Immature natural killer cell (primary cell): ENCODE results near the gene ITGB6. TPM values are rescaled to one million over a fixed set of nuclear protein-coding genes. Genes with fewer than 3 reads are reported as not detected.
A peak's percentile ranks its signal among the peaks of the same experiment; 100 is the strongest.

Experiments used
- DNase-seq, 3 donors: peaks; one replicate each; pipeline ENCODE4 v3.0.0; 2022; ENCODE audit warnings: mixed read lengths in 1 of 3
- H3K27ac Mint-ChIP-seq, 6 donors: one replicate each; pipeline ENCODE4 v1.8.0; 2020; ENCODE audit warnings: mixed read lengths in 6 of 6, mild to moderate bottlenecking in 5 of 6, inconsistent platforms in 4 of 6, moderate library complexity in 3 of 6
- H3K27me3 Mint-ChIP-seq, 3 donors: one replicate each; pipeline ENCODE4 v1.8.0; 2020 to 2021; ENCODE audit warnings: low read depth in 3 of 3, mild to moderate bottlenecking in 3 of 3, mixed read lengths in 3 of 3, moderate library complexity in 3 of 3, inconsistent platforms in 1 of 3
- H3K36me3 Mint-ChIP-seq, 3 donors: one replicate each; pipeline ENCODE4 v1.8.0; 2020; ENCODE audit warnings: mixed read lengths in 3 of 3, inconsistent platforms in 2 of 3, mild to moderate bottlenecking in 2 of 3
- H3K4me1 Mint-ChIP-seq, 2 donors: one replicate each; pipeline ENCODE4 v1.8.0; 2020; ENCODE audit warnings: inconsistent platforms in 2 of 2, mild to moderate bottlenecking in 2 of 2, mixed read lengths in 2 of 2, moderate library complexity in 1 of 2
- H3K4me3 Mint-ChIP-seq, 5 donors: one replicate each; pipeline ENCODE4 v1.8.0; 2020; ENCODE audit warnings: mild to moderate bottlenecking in 5 of 5, mixed read lengths in 5 of 5, inconsistent platforms in 3 of 5, moderate library complexity in 3 of 5
- H3K9me3 Mint-ChIP-seq, 6 donors: one replicate each; pipeline ENCODE4 v1.8.0; 2020; ENCODE audit warnings: mild to moderate bottlenecking in 6 of 6, mixed read lengths in 6 of 6, inconsistent platforms in 4 of 6, moderate library complexity in 3 of 6
- polyA plus RNA-seq, 3 donors: library from polyadenylated mRNA; unstranded; fragments of 300-500 nt; fragmentation: Illumina TruSeq; gene quantifications; one replicate each; pipeline ENCODE4 v1.2.3, GENCODE V29; 2021

ITGB6 gene
- polyA plus RNA-seq, 3 donors from 2014 or later, result not detected

GRCh38 chr2:160064916-160065315 lies 135.2 kb downstream of the ITGB6 start:
- H3K27me3 Mint-ChIP-seq, result peaks cover 7 to 22% (median 15%) of the 10 kb centered on the region in 3 donors

GRCh38 chr2:160063879-160064612 lies 136.0 kb downstream of the ITGB6 start:
- DNase-seq, result no peak
- no peak overlapping the region for H3K4me3 Mint-ChIP-seq
- peaks cover 0 to 2% of the 10 kb centered on the region in 2 donors for H3K4me1 Mint-ChIP-seq
- H3K9me3 Mint-ChIP-seq, result peaks cover 0 to 1% (median 0%) of the 10 kb centered on the region in 6 donors
- H3K27ac Mint-ChIP-seq, result no peak overlapping the region
- H3K36me3 Mint-ChIP-seq, result no peaks in the 10 kb centered on the region
- H3K27me3 Mint-ChIP-seq, result peaks cover 10 to 27% (median 15%) of the 10 kb centered on the region in 3 donors

More at GRCh38 chr2:160064916-160065315, 135.2 kb downstream of the ITGB6 start:
- H3K4me1 Mint-ChIP-seq, result peaks cover 0 to 2% of the 10 kb centered on the region in 2 donors
- H3K27ac Mint-ChIP-seq, result no peak overlapping the region
- H3K36me3 Mint-ChIP-seq, result no peaks in the 10 kb centered on the region
- DNase-seq, result no peak
- H3K4me3 Mint-ChIP-seq, result no peak overlapping the region
- H3K9me3 Mint-ChIP-seq, result peaks cover 0 to 1% (median 0%) of the 10 kb centered on the region in 6 donors

GRCh38 chr2:160063271-160063670 lies 136.8 kb downstream of the ITGB6 start:
- H3K4me3 Mint-ChIP-seq, result peak overlapping the region in 3 of 5 donors; percentile 26 to 60 (median 56)
- no peak for DNase-seq
- peaks cover 0 to 1% (median 0%) of the 10 kb centered on the region in 6 donors for H3K9me3 Mint-ChIP-seq
- no peak overlapping the region for H3K27ac Mint-ChIP-seq
- H3K4me1 Mint-ChIP-seq, result peaks cover 0 to 2% of the 10 kb centered on the region in 2 donors
- peaks cover 10 to 27% (median 17%) of the 10 kb centered on the region in 3 donors for H3K27me3 Mint-ChIP-seq
- H3K36me3 Mint-ChIP-seq, result no peaks in the 10 kb centered on the region

GRCh38 chr2:160062292-160063005 lies 137.6 kb downstream of the ITGB6 start, which contains the start of gene PLA2R1:
Gene PLA2R1 (minus strand): TSS chr2:160062615. CDS start chr2:160062403, 212 bp downstream.
- no peak for DNase-seq
- Mint-ChIP-seq H3K27me3 (peaks cover 10 to 27% (median 20%) of the 10 kb centered on the region in 3 donors), H3K4me3 (peak within 1 kb of the TSS in 4 of 5 donors; percentile 26 to 60 (median 43)), H3K4me1 (peaks cover 0 to 2% of the 10 kb centered on the region in 2 donors), H3K27ac (no peak within 1 kb of the TSS), H3K9me3 (peaks cover 0 to 1% (median 0%) of the 10 kb centered on the region in 6 donors), H3K36me3 (no peaks in the 10 kb centered on the region)

- Mint-ChIP-seq H3K4me3 (no peak overlapping the region), H3K27ac (no peak overlapping the region), H3K27me3 (peaks cover 10 to 27% (median 20%) of the 10 kb centered on the region in 3 donors)
Observed at GRCh38 chr2:160061944-160062291, 138.2 kb downstream of the ITGB6 start.

GRCh38 chr2:160061533-160061932 lies 138.5 kb downstream of the ITGB6 start:
- Mint-ChIP-seq H3K4me3 (peak overlapping the region in 1 of 5 donors; percentile 22), H3K36me3 (no peaks in the 10 kb centered on the region), H3K27ac (no peak overlapping the region), H3K27me3 (peaks cover 10 to 27% (median 22%) of the 10 kb centered on the region in 3 donors), H3K4me1 (peaks cover 0 to 2% of the 10 kb centered on the region in 2 donors), H3K9me3 (peaks cover 0 to 1% (median 0%) of the 10 kb centered on the region in 6 donors)
- no peak for DNase-seq

More at GRCh38 chr2:160061944-160062291, 138.2 kb downstream of the ITGB6 start:
- peaks cover 0 to 2% of the 10 kb centered on the region in 2 donors for H3K4me1 Mint-ChIP-seq
- H3K9me3 Mint-ChIP-seq, result peaks cover 0 to 1% (median 0%) of the 10 kb centered on the region in 6 donors
- H3K36me3 Mint-ChIP-seq, result no peaks in the 10 kb centered on the region
- no peak for DNase-seq

- peaks cover 0 to 1% (median 0%) of the 10 kb centered on the region in 6 donors for H3K9me3 Mint-ChIP-seq
Observed at GRCh38 chr2:160060297-160060696, 139.8 kb downstream of the ITGB6 start.

GRCh38 chr2:160057356-160057755 lies 142.7 kb downstream of the ITGB6 start:
- DNase-seq, result no peak
- H3K4me1 Mint-ChIP-seq, result no peaks in the 10 kb centered on the region
- H3K27me3 Mint-ChIP-seq, result peaks cover 8 to 17% (median 12%) of the 10 kb centered on the region in 3 donors
- H3K9me3 Mint-ChIP-seq, result no peaks in the 10 kb centered on the region
- H3K4me3 Mint-ChIP-seq, result no peak overlapping the region
- no peak overlapping the region for H3K27ac Mint-ChIP-seq
- H3K36me3 Mint-ChIP-seq, result no peaks in the 10 kb centered on the region

More at GRCh38 chr2:160060297-160060696, 139.8 kb downstream of the ITGB6 start:
- no peak overlapping the region for H3K4me3 Mint-ChIP-seq
- DNase-seq, result no peak
- peaks cover 10 to 27% (median 24%) of the 10 kb centered on the region in 3 donors for H3K27me3 Mint-ChIP-seq
- H3K4me1 Mint-ChIP-seq, result peaks cover 0 to 2% of the 10 kb centered on the region in 2 donors
- no peak overlapping the region for H3K27ac Mint-ChIP-seq
- no peaks in the 10 kb centered on the region for H3K36me3 Mint-ChIP-seq

- Mint-ChIP-seq H3K4me1 (no peaks in the 10 kb centered on the region), H3K9me3 (no peaks in the 10 kb centered on the region), H3K4me3 (no peak overlapping the region), H3K36me3 (no peaks in the 10 kb centered on the region), H3K27ac (no peak overlapping the region), H3K27me3 (peaks cover 5 to 12% (median 9%) of the 10 kb centered on the region in 3 donors)
- no peak for DNase-seq
Observed at GRCh38 chr2:160055726-160056108, 144.4 kb downstream of the ITGB6 start.

GRCh38 chr2:160054984-160055725 lies 144.9 kb downstream of the ITGB6 start:
- no peaks in the 10 kb centered on the region for H3K36me3 Mint-ChIP-seq
- H3K9me3 Mint-ChIP-seq, result no peaks in the 10 kb centered on the region
- peaks cover 5 to 10% (median 5%) of the 10 kb centered on the region in 3 donors for H3K27me3 Mint-ChIP-seq
- DNase-seq, result no peak
- no peaks in the 10 kb centered on the region for H3K4me1 Mint-ChIP-seq
- no peak overlapping the region for H3K27ac Mint-ChIP-seq
- no peak overlapping the region for H3K4me3 Mint-ChIP-seq

- Mint-ChIP-seq H3K4me3 (no peak overlapping the region), H3K27me3 (peaks cover 0 to 10% (median 2%) of the 10 kb centered on the region in 3 donors), H3K36me3 (no peaks in the 10 kb centered on the region), H3K27ac (no peak overlapping the region), H3K4me1 (no peaks in the 10 kb centered on the region), H3K9me3 (no peaks in the 10 kb centered on the region)
- no peak for DNase-seq
Observed at GRCh38 chr2:160053946-160054345, 146.1 kb downstream of the ITGB6 start.

- H3K9me3 Mint-ChIP-seq, result no peaks in the 10 kb centered on the region
- no peaks in the 10 kb centered on the region for H3K36me3 Mint-ChIP-seq
- DNase-seq, result no peak
- peaks cover 0 to 5% (median 2%) of the 10 kb centered on the region in 3 donors for H3K27me3 Mint-ChIP-seq
- no peak overlapping the region for H3K27ac Mint-ChIP-seq
- no peak overlapping the region for H3K4me3 Mint-ChIP-seq
- no peaks in the 10 kb centered on the region for H3K4me1 Mint-ChIP-seq
Observed at GRCh38 chr2:160052531-160052930, 147.5 kb downstream of the ITGB6 start.

- no peaks in the 10 kb centered on the region for H3K36me3 Mint-ChIP-seq
- H3K9me3 Mint-ChIP-seq, result no peaks in the 10 kb centered on the region
- no peak for DNase-seq
- H3K4me1 Mint-ChIP-seq, result no peaks in the 10 kb centered on the region
- no peak overlapping the region for H3K27ac Mint-ChIP-seq
- no peak overlapping the region for H3K4me3 Mint-ChIP-seq
- H3K27me3 Mint-ChIP-seq, result peaks cover 0 to 4% (median 2%) of the 10 kb centered on the region in 3 donors
Observed at GRCh38 chr2:160051371-160051800, 148.7 kb downstream of the ITGB6 start.
